H1 (cell line): ENCODE data around the gene ATP11A. TPM values are rescaled to one million over a fixed set of nuclear protein-coding genes. Genes with fewer than 3 reads are reported as not detected.

Experiments
- CTCF ChIA-PET: fragments of 300-600 bp; sonication (Branson Sonifier 250); formaldehyde crosslinking; loops from one replicate; lab custom pipeline; 2021; ENCODE audit not compliant: partially characterized antibody; lab: Charles Lee
- POLR2A ChIA-PET: fragments of 300-600 bp; sonication (Branson Sonifier 250); formaldehyde crosslinking; loops from one replicate; lab custom pipeline; 2021; ENCODE audit warnings: inconsistent platforms; ENCODE audit not compliant: partially characterized antibody; lab: Charles Lee
- DNase-seq, 2 experiments: peaks; one replicate each; pipeline versions ENCODE4 v3.0.0 to v3.0.0-alpha.2; 2010 to 2022; ENCODE audit warnings: low spot score in 2 of 2, low read depth in 1 of 2, mixed read lengths in 1 of 2
- FAIRE-seq: peaks from 2 replicates; lab custom pipeline; 2011; peaks lifted over from hg19 to GRCh38; lab: Jason Lieb, UNC
- H2AFZ ChIP-seq: 2 replicates; pipeline ENCODE4 v1.8.1; 2012; ENCODE audit warnings: low read length, inconsistent platforms
- H2AK5ac ChIP-seq: 2 replicates; pipeline ENCODE4 v1.6.1; 2013; ENCODE audit warnings: low read depth, low read length
- H2BK120ac ChIP-seq: replicated peaks from 2 replicates; pipeline ENCODE3; 2013; ENCODE audit warnings: low read depth, low read length, inconsistent platforms
- H2BK12ac ChIP-seq: 2 replicates; pipeline ENCODE4 v1.6.1; 2013; ENCODE audit warnings: low read depth, low read length
- H2BK15ac ChIP-seq: 2 replicates; pipeline ENCODE4 v1.6.1; 2013; ENCODE audit warnings: low read length
- H2BK20ac ChIP-seq: 2 replicates; pipeline ENCODE4 v1.6.1; 2013; ENCODE audit warnings: low read length
- H2BK5ac ChIP-seq: 2 replicates; pipeline ENCODE4 v1.6.1; 2013; ENCODE audit warnings: low read depth, low read length
- H3K14ac ChIP-seq: 2 replicates; pipeline ENCODE4 v1.6.1; 2013; ENCODE audit warnings: inconsistent platforms; ENCODE audit not compliant: insufficient read length
- H3K18ac ChIP-seq: 2 replicates; pipeline ENCODE4 v1.6.1; 2013; ENCODE audit warnings: low read length; ENCODE audit errors: extremely low read depth
- H3K23ac ChIP-seq: 2 replicates; pipeline ENCODE4 v1.6.1; 2013; ENCODE audit warnings: inconsistent platforms; ENCODE audit not compliant: insufficient read length
- H3K23me2 ChIP-seq: 2 replicates; pipeline ENCODE4 v1.6.1; 2013; ENCODE audit warnings: low read depth, low read length
- H3K27ac ChIP-seq: 2 replicates; pipeline ENCODE4 v1.6.1; 2011; ENCODE audit warnings: low read depth, low read length, inconsistent platforms
- H3K27me3 ChIP-seq, 4 experiments: replicated peaks in 1 of 4; 1 replicate in 1 of 4; 2 replicates in 3 of 4; pipeline versions ENCODE4 v1.6.1 to v1.8.1; 2011 to 2013; ENCODE audit warnings: low read length in 3 of 4, mild to moderate bottlenecking in 3 of 4, inconsistent platforms in 2 of 4, mixed read lengths in 2 of 4, moderate library complexity in 1 of 4; ENCODE audit not compliant: control insufficient read depth in 3 of 4, insufficient read depth in 3 of 4; ENCODE audit errors: extremely low read depth in 1 of 4
- H3K36me3 ChIP-seq, 4 experiments: 2 replicates each; pipeline versions ENCODE4 v1.6.1 to v1.8.1; 2011 to 2013; ENCODE audit warnings: mild to moderate bottlenecking in 4 of 4, low read length in 3 of 4, moderate library complexity in 2 of 4, control low read depth in 1 of 4, inconsistent platforms in 1 of 4; ENCODE audit not compliant: insufficient read depth in 4 of 4, control insufficient read depth in 2 of 4
- H3K4ac ChIP-seq: replicated peaks from 2 replicates; pipeline ENCODE3; 2013; ENCODE audit warnings: low read length, low read depth, mixed read lengths, inconsistent platforms; ENCODE audit not compliant: insufficient read length
- H3K4me1 ChIP-seq, 4 experiments: replicated peaks in 1 of 4; 1 replicate in 1 of 4; 2 replicates in 3 of 4; pipeline versions ENCODE4 v1.6.1 to v1.8.1; 2011 to 2013; ENCODE audit warnings: low read length in 3 of 4, inconsistent platforms in 2 of 4, mixed read lengths in 1 of 4; ENCODE audit not compliant: insufficient read depth in 4 of 4, control insufficient read depth in 3 of 4
- H3K4me2 ChIP-seq, 2 experiments: 2 replicates each; pipeline versions ENCODE4 v1.6.1 to v1.8.1; 2011 to 2013; ENCODE audit warnings: low read depth in 2 of 2, low read length in 2 of 2, control low read depth in 1 of 2, inconsistent platforms in 1 of 2, mild to moderate bottlenecking in 1 of 2; ENCODE audit not compliant: insufficient read depth in 1 of 2
- H3K4me3 ChIP-seq, 4 experiments: fragments of 200-600, 300-600 bp in 1 of 4; sonication (generic), shearing (Covaris generic), sonication (Bioruptor Twin) in 1 of 4; 2 replicates each; pipeline versions ENCODE4 v1.5.1 to v1.8.1; 2011 to 2016; ENCODE audit warnings: low read length in 4 of 4, low read depth in 3 of 4, control low read depth in 2 of 4, inconsistent platforms in 2 of 4, mild to moderate bottlenecking in 2 of 4, mixed read lengths in 1 of 4, moderate library complexity in 1 of 4; ENCODE audit not compliant: insufficient read depth in 2 of 4; ENCODE audit errors: extremely low read depth in 1 of 4
- H3K56ac ChIP-seq: replicated peaks from 2 replicates; pipeline ENCODE3; 2013; ENCODE audit warnings: low read depth, mild to moderate bottlenecking, mixed read lengths, low read length, inconsistent platforms; ENCODE audit not compliant: insufficient read length
- H3K79me1 ChIP-seq: 2 replicates; pipeline ENCODE4 v1.6.1; 2013; ENCODE audit warnings: low read depth, low read length, control low read depth
- H3K79me2 ChIP-seq, 2 experiments: 2 replicates each; pipeline versions ENCODE4 v1.6.1 to v1.8.1; 2012 to 2013; ENCODE audit warnings: low read length in 2 of 2, mild to moderate bottlenecking in 2 of 2, inconsistent platforms in 1 of 2; ENCODE audit not compliant: insufficient read depth in 2 of 2, control insufficient read depth in 1 of 2
- H3K9ac ChIP-seq, 4 experiments: replicated peaks in 1 of 4; 1 replicate in 1 of 4; 2 replicates in 3 of 4; pipeline versions ENCODE4 v1.6.1 to v1.8.1; 2011 to 2013; ENCODE audit warnings: low read depth in 3 of 4, low read length in 3 of 4, control low read depth in 2 of 4, mild to moderate bottlenecking in 2 of 4, moderate library complexity in 2 of 4, inconsistent platforms in 1 of 4; ENCODE audit errors: extremely low read depth in 1 of 4
- H3K9me3 ChIP-seq, 2 experiments: 2 replicates each; pipeline versions ENCODE4 v1.6.1 to v1.8.1; 2012 to 2013; ENCODE audit warnings: mild to moderate bottlenecking in 2 of 2, moderate library complexity in 2 of 2, control low read depth in 1 of 2, inconsistent platforms in 1 of 2, low read depth in 1 of 2, low read length in 1 of 2, mixed read lengths in 1 of 2; ENCODE audit not compliant: insufficient read depth in 2 of 2
- H4K20me1 ChIP-seq, 2 experiments: replicated peaks in 1 of 2; 2 replicates each; pipeline versions ENCODE3 to v1.8.1; 2011 to 2013; ENCODE audit warnings: inconsistent platforms in 2 of 2, low read length in 2 of 2, mild to moderate bottlenecking in 1 of 2; ENCODE audit not compliant: insufficient read depth in 2 of 2, control insufficient read depth in 1 of 2
- H4K5ac ChIP-seq: 2 replicates; pipeline ENCODE4 v1.6.1; 2013; ENCODE audit warnings: low read length, low read depth, mixed read lengths, inconsistent platforms; ENCODE audit not compliant: insufficient read length
- H4K8ac ChIP-seq: 2 replicates; pipeline ENCODE4 v1.8.0; 2013; ENCODE audit warnings: mild to moderate bottlenecking, moderate library complexity, low read length, inconsistent platforms; ENCODE audit not compliant: insufficient read depth; ENCODE audit errors: extremely low read depth
- H4K91ac ChIP-seq: replicated peaks from 2 replicates; pipeline ENCODE3; 2013; ENCODE audit warnings: low read length, mixed read lengths, inconsistent platforms; ENCODE audit not compliant: insufficient read length
- BACH1 ChIP-seq: IDR thresholded peaks from 2 replicates; pipeline ENCODE4 v1.6.1; 2012; ENCODE audit warnings: low read length, improper control_type of control experiment
- CHD1 ChIP-seq: IDR thresholded peaks from 2 replicates; pipeline ENCODE4 v1.6.1; 2012; ENCODE audit warnings: low read depth, low read length, improper control_type of control experiment
- CTCF ChIP-seq, 3 experiments: IDR thresholded peaks; 1 replicate in 2 of 3; 2 replicates in 1 of 3; pipeline versions ENCODE4 v1.5.1 to v1.6.1; 2011; ENCODE audit warnings: low read length in 3 of 3, mild to moderate bottlenecking in 3 of 3, inconsistent platforms in 2 of 3, low read depth in 1 of 3, moderate library complexity in 1 of 3; ENCODE audit not compliant: insufficient read depth in 1 of 3; ENCODE audit errors: control extremely low read depth in 1 of 3
- KDM4A ChIP-seq: IDR thresholded peaks from one replicate; pipeline ENCODE4 v1.7.1; 2012; ENCODE audit warnings: low read depth, mild to moderate bottlenecking, moderate library complexity, low read length, inconsistent platforms; ENCODE audit not compliant: severe bottlenecking
- RXRA ChIP-seq: IDR thresholded peaks from 2 replicates; pipeline ENCODE4 v1.6.1; 2011; ENCODE audit warnings: low read depth, mild to moderate bottlenecking, low read length, moderate library complexity; ENCODE audit not compliant: insufficient read depth
- SRF ChIP-seq: IDR thresholded peaks from 2 replicates; pipeline ENCODE4 v1.6.1; 2011; ENCODE audit warnings: mild to moderate bottlenecking, low read depth, low read length, moderate library complexity
- WGBS, 2 experiments: shearing (Covaris generic) in 1 of 2; methylation state at CpG; one replicate each; pipeline versions ENCODE4 v1.1.6 to v1.1.7; 2013 to 2015; ENCODE audit warnings: low lambda C conversion rate in 2 of 2, mixed read lengths in 2 of 2, inconsistent platforms in 1 of 2, low coverage in 1 of 2, missing lambda C conversion rate in 1 of 2; ENCODE audit not compliant: insufficient replicate concordance in 2 of 2, insufficient coverage in 1 of 2, insufficient read length in 1 of 2; ENCODE audit errors: extremely low coverage in 1 of 2, missing lambda C conversion rate in 1 of 2; 5-methylcytosine and 5-hydroxymethylcytosine counted together
- polyA plus RNA-seq, 7 experiments: library from polyadenylated mRNA; depleted of rRNA in 3 of 7; stranded (reverse) in 5 of 7; unstranded in 2 of 7; fragments of >200 nt in 5 of 7; fragments of 200-250 nt in 2 of 7; gene quantifications; 1 replicate in 5 of 7; 2 replicates in 1 of 7; 4 replicates in 1 of 7; pipeline versions ENCODE4 v1.2.1 to v1.2.3, GENCODE V29; 2011 to 2013; ENCODE audit warnings: missing spikeins in 2 of 7, mixed read lengths in 2 of 7
- total RNA-seq: library from RNA; stranded (reverse); fragmentation: NEBNext Ultra II Directional; extraction: Animal tissue kit (Norgen Biotek cat#: 25700); gene quantifications from 2 replicates; pipeline ENCODE4 v1.2.1, GENCODE V29; 2021

ATP11A gene
- total and polyA plus RNA-seq, 2 of the 8 experiments (the other 6 are each of a cell fraction or from before 2014, with no cell fraction given): 28.8 to 72.9 TPM

DNA sequence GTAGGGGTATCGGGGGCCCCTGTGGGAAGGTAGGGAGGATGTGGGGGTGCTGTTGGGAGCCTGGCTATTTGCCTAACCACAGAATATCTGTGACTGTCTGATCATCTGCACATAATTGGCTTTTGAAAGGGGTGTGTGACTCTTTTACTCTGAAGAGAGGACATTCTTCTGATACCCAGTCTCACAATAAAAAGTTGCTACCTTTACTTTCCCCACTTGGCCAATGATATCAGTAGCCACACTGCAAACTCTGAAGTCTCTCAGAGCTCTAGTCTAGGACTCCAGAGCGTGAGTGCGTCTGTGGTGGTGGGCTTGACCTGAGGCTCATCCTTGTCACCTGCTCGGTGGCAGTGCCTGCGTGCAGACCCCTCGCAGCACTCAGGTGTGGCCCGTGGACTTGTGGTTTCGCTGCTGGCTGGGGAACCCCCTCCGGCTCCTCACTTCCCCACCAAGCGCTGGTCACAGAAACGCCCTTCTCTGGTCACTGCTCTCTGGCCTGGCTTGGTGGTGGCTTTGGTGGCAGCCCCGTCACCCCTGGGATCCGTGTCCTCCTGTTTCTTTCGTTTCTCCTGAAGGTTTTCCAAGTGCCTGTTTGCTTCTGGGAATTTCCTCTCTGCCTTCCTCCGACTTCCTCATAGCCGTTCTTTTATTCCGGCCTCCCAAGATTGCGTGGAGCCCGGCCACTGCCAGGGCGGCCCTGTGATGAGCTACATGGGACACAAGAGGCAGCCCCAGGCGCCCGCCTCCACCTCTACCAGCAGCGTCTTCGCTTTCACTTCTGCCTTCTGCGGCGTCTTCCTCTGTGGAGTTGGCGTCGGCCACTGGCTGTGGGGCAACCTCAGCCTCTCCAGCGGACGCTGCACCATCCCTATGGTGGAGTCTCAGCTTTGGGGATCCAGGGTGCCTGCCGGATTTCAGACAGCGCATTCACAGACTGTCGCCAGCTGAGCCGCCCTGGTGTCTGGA, 78.0 kb downstream of the ATP11A start:
- Histone ChIP-seq H2BK20ac (no peak overlapping the region), H3K18ac (no peak overlapping the region), H2BK12ac (no peak overlapping the region), H3K23me2 (no peaks in the 10 kb centered on the region), H2BK5ac (no peak overlapping the region), H3K4me3 (no peak overlapping the region), H3K36me3 (no peaks in the 10 kb centered on the region), H3K79me2 (peaks cover 0 to 64% of the 10 kb centered on the region in 2 experiments; a peak in 2 of 4 replicates), H3K4me1 (peaks cover 0 to 36% (median 9%) of the 10 kb centered on the region in 4 experiments; a peak in 5 of 7 replicates), H3K56ac (no peak overlapping the region), H3K9me3 (no peaks in the 10 kb centered on the region), H3K27ac (no peak overlapping the region), H4K20me1 (peaks cover 3 to 4% of the 10 kb centered on the region in 2 experiments), H4K8ac (no peak overlapping the region), H3K4ac (no peak overlapping the region), H3K14ac (no peak overlapping the region), H4K91ac (no peak overlapping the region), H3K27me3 (no peaks in the 10 kb centered on the region), H2BK120ac (no peak overlapping the region), H3K79me1 (peaks cover 11% of the 10 kb centered on the region)
- CTCF ChIA-PET: no interaction called here
- 88% methylated on average over 33 of the region's 34 CpGs; no CpG with 5 or more reads in 1 of the 2 experiments for WGBS, 2 experiments
- DNase-seq (no peak), FAIRE-seq (no peak)
- POLR2A ChIA-PET: no interaction called here
- TF ChIP-seq SRF: no peak
- no peak for TF ChIP-seq CHD1
- TF ChIP-seq RXRA: no peak
- TF ChIP-seq BACH1: no peak
- TF ChIP-seq KDM4A: no peak
- TF ChIP-seq CTCF (IDR thresholded peaks at IDR 0.05; ENCODE audit: control extremely low read depth in 1 of 3, insufficient read depth in 1 of 3, low read depth in 1 of 3, low read length in 3 of 3): no peak
- TF ChIP-seq, all 59 proteins: peak for 0
- Histone ChIP-seq H2BK15ac (no peak overlapping the region), H4K5ac (no peak overlapping the region), H3K4me2 (no peak overlapping the region), H2AK5ac (no peak overlapping the region), H3K9ac (no peak overlapping the region; a peak in 1 of 7 replicates), H3K23ac (no peak overlapping the region), H2AFZ (no peak overlapping the region)
